HG03045 (cell line): ENCODE data around the gene SUB1.

Experiments
- ATAC-seq: cut with Tn5 transposase; IDR thresholded peaks from one replicate; pipeline ENCODE4 v1.9.1; 2021; ENCODE audit warnings: mild to moderate bottlenecking, moderate library complexity; ENCODE audit not compliant: unreplicated experiment

SUB1 gene

GRCh38 chr5:32642276-32643002, 57.1 kb downstream of the SUB1 start:
- ATAC-seq, result no peak

DNA sequence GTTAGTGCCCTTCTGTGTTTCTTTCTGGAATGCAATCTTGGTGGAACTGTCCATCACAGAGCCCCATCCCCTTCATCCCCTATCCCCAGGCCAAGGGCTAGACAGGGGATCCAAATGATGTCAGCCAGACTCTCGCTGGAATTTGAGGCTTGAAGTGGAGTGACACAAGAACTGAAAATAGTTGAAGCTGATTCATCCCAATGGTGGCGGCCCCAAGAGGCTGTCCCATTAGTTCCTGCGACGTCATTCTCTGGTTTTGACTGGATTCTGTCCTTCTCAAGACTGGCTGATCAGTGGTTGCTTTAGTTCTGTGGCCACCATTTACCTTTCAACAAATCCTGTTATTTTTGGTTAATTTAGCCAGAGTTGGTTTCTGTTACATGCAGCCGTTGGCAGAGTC, 59.9 kb downstream of the SUB1 start:
- no peak for ATAC-seq

DNA sequence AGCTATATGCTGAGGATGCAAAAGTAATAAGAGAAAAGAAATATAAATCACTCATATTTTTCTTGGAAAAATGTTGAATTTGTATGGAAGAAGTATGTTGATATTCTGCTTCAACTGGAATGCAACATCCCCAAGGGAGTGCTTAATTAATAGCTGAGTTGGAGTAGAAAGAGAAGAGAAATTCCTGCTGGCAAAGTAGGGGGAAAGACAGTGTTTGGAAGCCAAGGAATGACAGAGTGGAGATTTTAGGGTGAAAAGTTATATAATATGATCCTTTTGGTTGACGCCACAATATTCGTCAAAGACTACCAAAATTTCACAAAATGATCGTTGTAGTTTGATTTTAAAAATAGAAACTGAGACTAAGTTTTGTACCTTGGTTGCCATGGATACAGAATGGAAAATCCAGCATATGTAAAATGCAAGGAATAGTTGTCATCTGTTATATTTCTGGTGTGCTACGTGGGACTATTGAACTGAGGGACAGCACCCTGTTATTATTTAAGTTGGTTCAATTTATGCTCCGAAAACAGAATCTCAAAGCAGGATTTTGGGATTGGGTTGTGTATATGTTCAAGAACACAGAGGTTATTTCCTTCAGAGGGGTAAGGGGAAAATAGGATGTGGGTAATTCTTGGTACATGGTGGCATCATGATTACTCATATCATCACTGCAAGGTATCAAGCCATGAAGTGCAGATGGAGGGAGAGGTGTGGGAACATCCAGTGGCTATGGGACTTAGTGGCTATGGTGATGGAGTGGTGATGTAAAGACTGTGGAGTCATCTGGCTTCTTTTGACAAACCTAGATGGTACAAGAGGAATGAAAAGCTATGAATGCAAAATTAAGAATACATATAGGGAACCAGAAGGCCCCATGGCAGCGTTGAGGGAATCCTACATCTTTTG, 61.0 kb downstream of the SUB1 start:
- no peak for ATAC-seq

- no peak for ATAC-seq
Observed at GRCh38 chr5:32651088-32651487, 65.7 kb downstream of the SUB1 start.

- ATAC-seq, result no peak
Observed at GRCh38 chr5:32651638-32652037, 66.3 kb downstream of the SUB1 start.
